AG10803 (cell line): Measurements from ENCODE around the gene BTBD9.

Experiments
- DNase-seq: peaks from one replicate; pipeline ENCODE4 v3.0.0; 2010; ENCODE audit warnings: low read depth
- H3K4me3 ChIP-seq: 2 replicates; pipeline ENCODE4 v1.5.1; 2011; ENCODE audit warnings: mild to moderate bottlenecking, low read length, control low read depth
- CTCF ChIP-seq: conservative IDR thresholded peaks from 2 replicates; pipeline ENCODE4 v1.5.1; 2011; ENCODE audit warnings: mild to moderate bottlenecking, low read length, control low read depth, inconsistent platforms

BTBD9 gene

GRCh38 chr6:38282911-38283310 is 356.8 kb downstream of the BTBD9 start:
- TF ChIP-seq CTCF, result no peak
- no peak for DNase-seq
- no peak overlapping the region for H3K4me3 ChIP-seq

- no peak overlapping the region for H3K4me3 ChIP-seq
- TF ChIP-seq CTCF, result no peak
- no peak for DNase-seq
These were observed 358.6 kb downstream of the BTBD9 start for GRCh38 chr6:38281126-38281525.

- no peak for TF ChIP-seq CTCF
- peak; percentile 36 for DNase-seq
- no peak overlapping the region for H3K4me3 ChIP-seq
These were observed 359.7 kb downstream of the BTBD9 start for GRCh38 chr6:38279963-38280588.

GRCh38 chr6:38279423-38279822 is 360.3 kb downstream of the BTBD9 start:
- peak; percentile 58 for TF ChIP-seq CTCF
- DNase-seq, result peak; percentile 33
- no peak overlapping the region for H3K4me3 ChIP-seq

- DNase-seq, result peak; percentile 78
- TF ChIP-seq CTCF, result no peak
- H3K4me3 ChIP-seq, result no peak overlapping the region
These were observed 366.4 kb downstream of the BTBD9 start for GRCh38 chr6:38273325-38273724.

GRCh38 chr6:38272222-38272621 is 367.5 kb downstream of the BTBD9 start:
- TF ChIP-seq CTCF, result no peak
- no peak overlapping the region for H3K4me3 ChIP-seq
- peak; percentile 43 for DNase-seq

- peak; percentile 47 for DNase-seq
- peak; percentile 19; the same call in 1 of the 2 replicates for TF ChIP-seq CTCF
- no peak overlapping the region for H3K4me3 ChIP-seq
These were observed 368.6 kb downstream of the BTBD9 start for GRCh38 chr6:38271081-38271480.
